NCI-H128 (cell line): Measurements from ENCODE around the gene TWSG1.
"Not testable (repeated sequence)": the region's sequence is repeated elsewhere in the genome, so short reads cannot be mapped to it uniquely, and the experiment has no call there.

Source experiments
- DNase-seq: peaks from one replicate; lab custom pipeline; 2025; ENCODE audit not compliant: unreplicated experiment; lab: John Stamatoyannopoulos, UW

TWSG1 gene

GRCh38 chr18:9450920-9451319 lies 116.3 kb downstream of the TWSG1 start:
- not testable (repeated sequence) for DNase-seq
